Measurements from ENCODE around the gene BRI3BP.
"Not testable (repeated sequence)": the region's sequence is repeated elsewhere in the genome, so short reads cannot be mapped to it uniquely, and the experiment has no call there.

The BRI3BP gene

GRCh38 chr12:124972211-124972610 is 21.2 kb upstream of the BRI3BP start:
- no peak for DNase-seq (ENCODE audit: low read depth, low spot score)

GRCh38 chr12:124975276-124975675 is 18.2 kb upstream of the BRI3BP start:
- no peak for DNase-seq (ENCODE audit: low read depth, low spot score)

- DNase-seq (ENCODE audit: low read depth, low spot score) = no peak
Observed at GRCh38 chr12:124976999-124977398, 16.4 kb upstream of the BRI3BP start.

- no peak for DNase-seq (ENCODE audit: low read depth, low spot score)
Observed at GRCh38 chr12:124979568-124979967, 13.9 kb upstream of the BRI3BP start.

GRCh38 chr12:124980098-124980892 is 13.2 kb upstream of the BRI3BP start:
- no peak for DNase-seq (ENCODE audit: low read depth, low spot score)

- not testable (repeated sequence) for DNase-seq (ENCODE audit: low read depth, low spot score)
Observed at GRCh38 chr12:124986876-124987275, 6.6 kb upstream of the BRI3BP start.

- no peak for DNase-seq (ENCODE audit: low read depth, low spot score)
Observed at GRCh38 chr12:124992874-124993625, 395 bp upstream of the BRI3BP start.

- DNase-seq (ENCODE audit: low read depth, low spot score) = no peak
Observed at GRCh38 chr12:124994437-124994975, 1.1 kb downstream of the BRI3BP start.

GRCh38 chr12:124995200-124995961 is 1.9 kb downstream of the BRI3BP start:
- DNase-seq (ENCODE audit: low read depth, low spot score) = no peak

GRCh38 chr12:124998705-124999104 is 5.3 kb downstream of the BRI3BP start:
- DNase-seq (ENCODE audit: low read depth, low spot score) = no peak

- DNase-seq (ENCODE audit: low read depth, low spot score) = no peak
Observed at GRCh38 chr12:125001636-125002035, 8.2 kb downstream of the BRI3BP start.

- DNase-seq (ENCODE audit: low read depth, low spot score) = no peak
Observed at GRCh38 chr12:125003021-125003420, 9.6 kb downstream of the BRI3BP start.

GRCh38 chr12:125004621-125005020 is 11.2 kb downstream of the BRI3BP start:
- DNase-seq (ENCODE audit: low read depth, low spot score) = no peak

- no peak for DNase-seq (ENCODE audit: low read depth, low spot score)
Observed at GRCh38 chr12:125005652-125006051, 12.2 kb downstream of the BRI3BP start.

GRCh38 chr12:125006365-125006764 is 12.9 kb downstream of the BRI3BP start:
- DNase-seq (ENCODE audit: low read depth, low spot score) = no peak

GRCh38 chr12:125013816-125014442 is 20.5 kb downstream of the BRI3BP start:
- no peak for DNase-seq (ENCODE audit: low read depth, low spot score)

- no peak for DNase-seq (ENCODE audit: low read depth, low spot score)
Observed at GRCh38 chr12:125014526-125014925, 21.1 kb downstream of the BRI3BP start.

GRCh38 chr12:125015680-125016310 is 22.4 kb downstream of the BRI3BP start:
- DNase-seq (ENCODE audit: low read depth, low spot score) = no peak

- no peak for DNase-seq (ENCODE audit: low read depth, low spot score)
Observed at GRCh38 chr12:125017801-125018200, 24.4 kb downstream of the BRI3BP start.

GRCh38 chr12:125018356-125018755 is 24.9 kb downstream of the BRI3BP start:
- DNase-seq (ENCODE audit: low read depth, low spot score) = no peak

GRCh38 chr12:125021096-125021495 is 27.7 kb downstream of the BRI3BP start:
- no peak for DNase-seq (ENCODE audit: low read depth, low spot score)
